Progenitor cell of endocrine pancreas (in vitro differentiated cells): Measurements from ENCODE around the gene INSIG1. TPM values are rescaled to one million over a fixed set of nuclear protein-coding genes. Genes with fewer than 3 reads are reported as not detected.

Experiments
- DNase-seq: peaks from one replicate; pipeline ENCODE4 v3.0.0; 2021; ENCODE audit warnings: low spot score; ENCODE audit not compliant: unreplicated experiment
- H3K27ac Mint-ChIP-seq: 2 replicates; pipeline ENCODE4 v1.8.0; 2021; ENCODE audit warnings: mild to moderate bottlenecking, moderate library complexity, mixed read lengths
- H3K27me3 Mint-ChIP-seq: 2 replicates; pipeline ENCODE4 v1.8.0; 2021; ENCODE audit warnings: mixed read lengths
- H3K36me3 Mint-ChIP-seq: 2 replicates; pipeline ENCODE4 v1.8.0; 2022; ENCODE audit warnings: mixed read lengths; ENCODE audit not compliant: insufficient read depth
- H3K4me1 Mint-ChIP-seq: 2 replicates; pipeline ENCODE4 v1.8.0; 2021; ENCODE audit warnings: low read depth, mixed read lengths
- H3K4me3 Mint-ChIP-seq: 2 replicates; pipeline ENCODE4 v1.8.0; 2021; ENCODE audit warnings: low read depth, mild to moderate bottlenecking, moderate library complexity, mixed read lengths
- H3K9me3 Mint-ChIP-seq: 2 replicates; pipeline ENCODE4 v1.8.0; 2021; ENCODE audit warnings: low read depth, mixed read lengths
- total RNA-seq: library from RNA; stranded (reverse); gene quantifications from 2 replicates; pipeline ENCODE4 v1.2.1, GENCODE V29; 2021
- TF ChIP-seq, protein P1 (sequence below): fragments of 200-600 bp; sonication (generic); IDR thresholded peaks from one replicate; pipeline ENCODE4 v1.5.0; 2021; ENCODE audit warnings: antibody characterized with exemption, mild to moderate bottlenecking; ENCODE audit not compliant: unreplicated experiment

Gene INSIG1
- total RNA-seq, 1 donor from 2014 or later: 31.8 TPM

DNA sequence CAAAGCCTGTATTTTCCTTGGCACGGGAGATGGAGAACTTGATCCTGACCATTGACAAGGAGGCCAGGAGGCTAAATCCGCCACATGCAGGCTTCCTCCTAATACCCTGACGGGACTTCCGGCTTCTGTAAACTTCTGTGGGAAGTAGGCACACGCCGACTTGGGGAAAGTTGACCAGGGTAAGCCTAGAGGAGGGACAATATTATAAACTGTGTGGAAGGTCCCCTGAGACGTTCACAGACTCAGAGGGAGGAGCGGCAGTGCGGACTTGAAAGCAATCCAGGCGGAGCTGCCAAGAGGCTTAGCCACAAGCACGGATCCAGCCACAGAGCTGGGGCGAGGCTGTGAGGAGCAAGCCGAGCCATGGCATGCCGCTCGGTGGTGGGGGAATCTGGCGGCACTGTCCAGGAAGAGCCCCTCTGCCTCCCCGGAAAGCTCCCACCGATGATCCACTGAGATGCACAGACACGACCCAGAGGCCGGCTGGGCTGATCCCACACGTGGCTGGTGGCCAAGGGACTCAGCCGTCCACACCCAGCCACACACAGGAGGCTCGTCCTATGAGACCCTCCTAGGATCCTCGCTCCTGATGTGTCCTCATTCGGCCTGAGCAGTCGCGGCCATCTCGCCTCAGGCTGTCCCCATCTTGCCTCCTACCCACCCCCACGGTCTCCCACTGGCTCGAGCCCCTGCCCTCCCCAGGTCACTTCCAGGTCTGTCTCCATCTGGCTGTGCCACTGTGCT, 40.0 kb upstream of the INSIG1 start:
- H3K4me3 Mint-ChIP-seq: no peak overlapping the region
- no peak overlapping the region for H3K27ac Mint-ChIP-seq
- DNase-seq: no peak
- H3K27me3 Mint-ChIP-seq: peaks cover 52% of the 10 kb centered on the region
- no peaks in the 10 kb centered on the region for H3K9me3 Mint-ChIP-seq
- no peaks in the 10 kb centered on the region for H3K4me1 Mint-ChIP-seq
- H3K36me3 Mint-ChIP-seq: no peaks in the 10 kb centered on the region
- TF ChIP-seq, protein P1, sequence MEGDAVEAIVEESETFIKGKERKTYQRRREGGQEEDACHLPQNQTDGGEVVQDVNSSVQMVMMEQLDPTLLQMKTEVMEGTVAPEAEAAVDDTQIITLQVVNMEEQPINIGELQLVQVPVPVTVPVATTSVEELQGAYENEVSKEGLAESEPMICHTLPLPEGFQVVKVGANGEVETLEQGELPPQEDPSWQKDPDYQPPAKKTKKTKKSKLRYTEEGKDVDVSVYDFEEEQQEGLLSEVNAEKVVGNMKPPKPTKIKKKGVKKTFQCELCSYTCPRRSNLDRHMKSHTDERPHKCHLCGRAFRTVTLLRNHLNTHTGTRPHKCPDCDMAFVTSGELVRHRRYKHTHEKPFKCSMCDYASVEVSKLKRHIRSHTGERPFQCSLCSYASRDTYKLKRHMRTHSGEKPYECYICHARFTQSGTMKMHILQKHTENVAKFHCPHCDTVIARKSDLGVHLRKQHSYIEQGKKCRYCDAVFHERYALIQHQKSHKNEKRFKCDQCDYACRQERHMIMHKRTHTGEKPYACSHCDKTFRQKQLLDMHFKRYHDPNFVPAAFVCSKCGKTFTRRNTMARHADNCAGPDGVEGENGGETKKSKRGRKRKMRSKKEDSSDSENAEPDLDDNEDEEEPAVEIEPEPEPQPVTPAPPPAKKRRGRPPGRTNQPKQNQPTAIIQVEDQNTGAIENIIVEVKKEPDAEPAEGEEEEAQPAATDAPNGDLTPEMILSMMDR: no peak

DNA sequence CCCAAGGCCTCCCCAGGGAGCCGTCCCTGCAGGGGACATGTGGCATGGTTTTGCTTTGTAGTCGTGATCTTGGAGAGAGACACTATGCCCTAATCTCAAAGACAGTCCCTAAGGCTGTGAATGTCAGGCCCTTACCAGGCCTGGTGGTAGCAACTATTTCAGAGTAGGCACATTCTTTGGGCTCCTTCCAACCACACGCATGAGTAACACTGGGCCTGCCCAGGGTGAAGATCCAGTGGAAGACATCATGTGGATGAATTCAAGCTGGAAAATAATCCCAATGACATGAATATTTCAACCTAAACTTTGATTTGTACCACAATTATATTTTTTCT, 39.5 kb upstream of the INSIG1 start:
- TF ChIP-seq, protein P1: no peak
- Mint-ChIP-seq H3K27me3 (peaks cover 52% of the 10 kb centered on the region), H3K4me3 (no peak overlapping the region), H3K27ac (no peak overlapping the region), H3K9me3 (no peaks in the 10 kb centered on the region), H3K36me3 (no peaks in the 10 kb centered on the region), H3K4me1 (no peaks in the 10 kb centered on the region)
- no peak for DNase-seq

DNA sequence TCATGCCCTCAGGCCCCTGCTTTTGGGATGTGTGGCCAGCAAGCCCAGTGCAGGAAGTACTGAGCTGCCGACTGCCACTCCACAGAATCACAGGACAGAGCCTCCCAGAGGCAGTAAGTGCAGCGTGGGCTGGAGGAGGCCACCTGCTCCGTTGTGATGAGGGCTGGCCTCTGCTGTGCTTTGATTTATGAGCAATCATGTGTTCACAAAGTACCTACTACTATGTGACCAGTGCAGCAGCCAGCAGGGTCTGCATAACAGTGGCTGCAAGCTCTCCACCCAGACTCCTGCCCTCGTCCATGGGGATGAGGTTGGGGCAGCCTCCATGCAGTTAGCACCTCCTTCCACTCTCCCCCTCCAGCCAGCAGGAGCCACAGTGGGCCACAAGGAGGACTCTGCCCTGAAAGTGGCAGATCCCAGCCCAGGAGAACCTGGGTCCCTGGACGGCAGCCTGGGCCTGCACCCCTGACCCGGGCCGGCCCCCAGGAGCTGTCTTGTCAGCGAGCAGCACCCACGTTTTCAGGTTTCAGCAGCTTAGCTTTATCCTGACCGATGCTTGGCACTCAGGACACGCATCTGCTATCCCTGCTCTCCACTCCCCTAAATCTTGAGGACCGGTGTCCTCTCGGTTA, 37.7 kb upstream of the INSIG1 start:
- no peak for DNase-seq
- H3K4me3 Mint-ChIP-seq: no peak overlapping the region
- H3K4me1 Mint-ChIP-seq: no peaks in the 10 kb centered on the region
- H3K36me3 Mint-ChIP-seq: no peaks in the 10 kb centered on the region
- no peaks in the 10 kb centered on the region for H3K9me3 Mint-ChIP-seq
- TF ChIP-seq, protein P1: no peak
- H3K27me3 Mint-ChIP-seq: peaks cover 38% of the 10 kb centered on the region
- no peak overlapping the region for H3K27ac Mint-ChIP-seq

DNA sequence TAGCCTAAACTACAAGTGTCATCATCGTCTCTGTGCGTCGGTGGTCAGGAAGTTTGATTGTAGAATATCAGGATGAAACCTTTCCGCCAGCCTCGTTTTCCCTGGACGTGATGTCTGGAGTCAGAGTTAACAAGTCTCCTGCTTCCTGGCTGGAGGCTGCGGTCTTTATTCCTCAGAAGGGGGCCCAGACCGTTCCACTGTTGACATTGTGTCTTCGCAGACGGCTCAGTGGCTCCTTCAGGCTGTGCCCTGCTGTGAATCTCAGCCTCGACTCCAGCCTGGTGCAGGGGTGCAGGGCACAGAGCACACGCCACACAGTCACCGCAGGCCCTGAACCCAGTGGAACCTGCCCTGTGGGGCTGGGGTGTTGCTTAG, 37.2 kb upstream of the INSIG1 start:
- Mint-ChIP-seq H3K36me3 (no peaks in the 10 kb centered on the region), H3K4me3 (no peak overlapping the region), H3K4me1 (no peaks in the 10 kb centered on the region), H3K27me3 (peaks cover 34% of the 10 kb centered on the region), H3K27ac (no peak overlapping the region), H3K9me3 (no peaks in the 10 kb centered on the region)
- TF ChIP-seq, protein P1: no peak
- DNase-seq: no peak

DNA sequence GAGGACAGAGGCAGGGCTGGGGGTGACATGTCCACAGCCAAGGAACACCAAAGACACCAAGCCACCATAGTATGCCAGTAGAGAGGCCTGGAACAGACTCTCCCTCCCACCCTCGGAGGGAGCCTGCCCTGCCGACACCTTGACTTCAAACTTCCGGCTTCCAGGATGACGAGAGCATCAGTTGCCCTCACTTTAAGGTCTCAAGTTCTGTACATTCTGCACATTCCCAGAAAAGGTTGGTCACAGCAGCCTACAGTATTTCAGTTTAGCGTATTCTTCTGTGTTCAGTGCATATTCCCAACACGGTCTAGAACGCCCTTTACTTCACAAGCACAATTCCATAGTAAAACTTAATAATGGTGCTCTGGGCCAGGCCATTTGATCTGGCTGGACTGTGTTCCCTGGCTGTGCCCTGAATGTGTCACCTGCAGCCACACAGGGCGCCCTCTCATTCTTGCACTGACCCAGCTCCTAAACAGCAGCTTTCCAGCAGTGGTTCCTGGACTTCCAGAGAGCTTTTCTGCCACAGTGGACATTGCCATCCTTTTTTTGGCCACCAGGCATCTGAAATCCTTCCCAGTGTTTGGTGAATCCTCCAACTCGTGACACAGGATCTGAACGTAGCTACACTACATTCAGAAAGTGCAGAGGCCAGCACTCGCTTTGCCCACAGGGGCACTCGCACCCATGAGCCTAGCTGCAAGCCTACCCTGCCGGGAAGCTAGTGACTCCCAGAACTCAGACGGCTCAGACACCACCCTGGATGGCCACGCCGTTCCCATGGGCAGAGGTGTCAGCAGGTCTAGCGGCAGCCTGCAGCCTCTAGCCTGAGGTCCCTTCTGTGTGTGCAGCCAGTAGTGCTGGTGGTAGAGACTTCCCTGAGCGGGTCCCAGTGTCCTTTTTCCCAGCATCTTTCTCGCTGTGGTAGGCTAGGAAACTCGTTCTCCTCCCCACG, 36.4 kb upstream of the INSIG1 start:
- Mint-ChIP-seq H3K9me3 (no peaks in the 10 kb centered on the region), H3K4me1 (no peaks in the 10 kb centered on the region), H3K4me3 (no peak overlapping the region), H3K27ac (no peak overlapping the region), H3K36me3 (no peaks in the 10 kb centered on the region), H3K27me3 (peaks cover 36% of the 10 kb centered on the region)
- TF ChIP-seq, protein P1: no peak
- no peak for DNase-seq
